GM12801 (cell line): ENCODE results near the gene ADM2.

Experiments
- CTCF ChIP-seq: IDR thresholded peaks from one replicate; pipeline ENCODE4 v1.5.1; 2011; ENCODE audit warnings: control low read depth; ENCODE audit not compliant: insufficient read length; ENCODE audit errors: extremely low read depth

Gene ADM2

GRCh38 chr22:50443197-50443596 lies 38.1 kb upstream of the ADM2 start:
- no peak for TF ChIP-seq CTCF

- TF ChIP-seq CTCF = no peak
Measured at GRCh38 chr22:50443801-50444625, 37.3 kb upstream of the ADM2 start.

GRCh38 chr22:50444663-50445062 lies 36.7 kb upstream of the ADM2 start:
- no peak for TF ChIP-seq CTCF

GRCh38 chr22:50445071-50445879 lies 36.1 kb upstream of the ADM2 start:
- TF ChIP-seq CTCF = no peak

- no peak for TF ChIP-seq CTCF
Measured at GRCh38 chr22:50445880-50446707, 35.2 kb upstream of the ADM2 start.

- TF ChIP-seq CTCF = no peak
Measured at GRCh38 chr22:50446708-50447575, 34.4 kb upstream of the ADM2 start.
